H1 (cell line): ENCODE measurements around the gene MORN5. TPM values are rescaled to one million over a fixed set of nuclear protein-coding genes. Genes with fewer than 3 reads are reported as not detected.

ENCODE experiments used
- CBX8 ChIP-seq: fragments of 300-800, 300-1000 bp; sonication (generic); IDR thresholded peaks from 2 replicates; pipeline ENCODE4 v1.7.1; 2016; ENCODE audit warnings: low read depth, low read length, borderline replicate concordance
- CREB1 ChIP-seq: IDR thresholded peaks from 2 replicates; pipeline ENCODE4 v1.6.1; 2012; ENCODE audit warnings: inconsistent platforms
- CTBP2 ChIP-seq: IDR thresholded peaks from 2 replicates; pipeline ENCODE4 v1.7.0; 2011; ENCODE audit warnings: borderline replicate concordance, mild to moderate bottlenecking, moderate library complexity, mixed read lengths, low read length; ENCODE audit not compliant: insufficient read depth, insufficient read length
- FOSL1 ChIP-seq: IDR thresholded peaks from 2 replicates; pipeline ENCODE4 v1.6.1; 2011; ENCODE audit warnings: mild to moderate bottlenecking, low read depth, low read length, moderate library complexity; ENCODE audit not compliant: insufficient read depth
- SP1 ChIP-seq: IDR thresholded peaks from 2 replicates; pipeline ENCODE4 v1.6.1; 2011; ENCODE audit warnings: low read depth, low read length
- SP2 ChIP-seq: IDR thresholded peaks from 2 replicates; pipeline ENCODE4 v1.6.1; 2012; ENCODE audit warnings: mild to moderate bottlenecking, low read length, inconsistent platforms
- polyA plus RNA-seq, 7 experiments: library from polyadenylated mRNA; depleted of rRNA in 3 of 7; stranded (reverse) in 5 of 7; unstranded in 2 of 7; fragments of >200 nt in 5 of 7; fragments of 200-250 nt in 2 of 7; gene quantifications; 1 replicate in 5 of 7; 2 replicates in 1 of 7; 4 replicates in 1 of 7; pipeline versions ENCODE4 v1.2.1 to v1.2.3, GENCODE V29; 2011 to 2013; ENCODE audit warnings: missing spikeins in 2 of 7, mixed read lengths in 2 of 7
- total RNA-seq: library from RNA; stranded (reverse); fragmentation: NEBNext Ultra II Directional; extraction: Animal tissue kit (Norgen Biotek cat#: 25700); gene quantifications from 2 replicates; pipeline ENCODE4 v1.2.1, GENCODE V29; 2021
- TF ChIP-seq, protein P1 (sequence below): fragments of 300-600 bp; sonication (generic); IDR thresholded peaks from 2 replicates; pipeline ENCODE4 v1.7.1; 2012; ENCODE audit warnings: low read length, moderate library complexity, mild to moderate bottlenecking, inconsistent platforms; ENCODE audit not compliant: insufficient replicate concordance
- TF ChIP-seq, protein P2 (sequence below): IDR thresholded peaks from 2 replicates; pipeline ENCODE4 v1.6.1; 2012; ENCODE audit warnings: low read length, inconsistent platforms

The MORN5 gene
- total and polyA plus RNA-seq, 2 of the 8 experiments (the other 6 are each of a cell fraction or from before 2014, with no cell fraction given), result not detected

DNA sequence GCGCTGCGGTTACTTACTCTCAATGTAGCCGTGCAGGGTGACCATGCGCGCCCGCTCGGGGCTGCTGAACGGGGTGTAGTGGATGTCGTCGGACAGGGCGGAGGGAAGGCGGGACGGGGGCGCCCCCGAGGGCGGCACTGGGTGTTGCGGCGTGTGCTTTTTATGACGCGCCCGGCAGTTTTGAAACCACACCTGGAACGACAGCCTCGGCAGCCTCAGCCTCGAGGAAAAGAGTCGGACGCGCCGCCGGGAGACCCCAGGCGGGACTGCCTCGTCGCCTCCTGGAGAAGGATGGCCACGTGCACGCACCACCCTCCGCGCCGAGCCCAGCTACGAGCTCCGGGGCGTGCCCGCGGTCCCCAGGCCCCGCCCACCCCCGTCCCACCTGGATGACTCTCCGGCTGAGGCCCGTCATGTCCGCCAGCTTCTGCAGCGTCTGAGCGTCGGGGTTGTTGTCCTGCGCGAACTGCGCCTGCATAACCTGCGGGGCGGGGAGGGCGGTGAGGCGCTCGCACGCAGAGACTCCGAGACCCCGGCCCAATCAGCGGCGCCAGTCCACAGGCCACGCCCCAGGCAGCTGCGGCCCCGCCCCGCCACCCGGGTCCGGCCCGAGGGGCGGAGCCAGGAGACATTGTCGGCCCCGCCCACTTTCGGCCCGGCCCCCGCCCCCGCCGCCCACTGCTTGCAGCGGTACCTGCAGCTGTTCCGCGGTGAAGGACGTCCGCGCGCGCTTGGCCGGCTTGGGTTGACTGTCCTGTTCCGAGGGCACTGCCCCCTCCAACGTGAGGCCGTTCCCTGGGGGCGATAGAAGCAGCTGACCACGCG, 54.1 kb downstream of the MORN5 start (continued):
- TF ChIP-seq, protein P1, sequence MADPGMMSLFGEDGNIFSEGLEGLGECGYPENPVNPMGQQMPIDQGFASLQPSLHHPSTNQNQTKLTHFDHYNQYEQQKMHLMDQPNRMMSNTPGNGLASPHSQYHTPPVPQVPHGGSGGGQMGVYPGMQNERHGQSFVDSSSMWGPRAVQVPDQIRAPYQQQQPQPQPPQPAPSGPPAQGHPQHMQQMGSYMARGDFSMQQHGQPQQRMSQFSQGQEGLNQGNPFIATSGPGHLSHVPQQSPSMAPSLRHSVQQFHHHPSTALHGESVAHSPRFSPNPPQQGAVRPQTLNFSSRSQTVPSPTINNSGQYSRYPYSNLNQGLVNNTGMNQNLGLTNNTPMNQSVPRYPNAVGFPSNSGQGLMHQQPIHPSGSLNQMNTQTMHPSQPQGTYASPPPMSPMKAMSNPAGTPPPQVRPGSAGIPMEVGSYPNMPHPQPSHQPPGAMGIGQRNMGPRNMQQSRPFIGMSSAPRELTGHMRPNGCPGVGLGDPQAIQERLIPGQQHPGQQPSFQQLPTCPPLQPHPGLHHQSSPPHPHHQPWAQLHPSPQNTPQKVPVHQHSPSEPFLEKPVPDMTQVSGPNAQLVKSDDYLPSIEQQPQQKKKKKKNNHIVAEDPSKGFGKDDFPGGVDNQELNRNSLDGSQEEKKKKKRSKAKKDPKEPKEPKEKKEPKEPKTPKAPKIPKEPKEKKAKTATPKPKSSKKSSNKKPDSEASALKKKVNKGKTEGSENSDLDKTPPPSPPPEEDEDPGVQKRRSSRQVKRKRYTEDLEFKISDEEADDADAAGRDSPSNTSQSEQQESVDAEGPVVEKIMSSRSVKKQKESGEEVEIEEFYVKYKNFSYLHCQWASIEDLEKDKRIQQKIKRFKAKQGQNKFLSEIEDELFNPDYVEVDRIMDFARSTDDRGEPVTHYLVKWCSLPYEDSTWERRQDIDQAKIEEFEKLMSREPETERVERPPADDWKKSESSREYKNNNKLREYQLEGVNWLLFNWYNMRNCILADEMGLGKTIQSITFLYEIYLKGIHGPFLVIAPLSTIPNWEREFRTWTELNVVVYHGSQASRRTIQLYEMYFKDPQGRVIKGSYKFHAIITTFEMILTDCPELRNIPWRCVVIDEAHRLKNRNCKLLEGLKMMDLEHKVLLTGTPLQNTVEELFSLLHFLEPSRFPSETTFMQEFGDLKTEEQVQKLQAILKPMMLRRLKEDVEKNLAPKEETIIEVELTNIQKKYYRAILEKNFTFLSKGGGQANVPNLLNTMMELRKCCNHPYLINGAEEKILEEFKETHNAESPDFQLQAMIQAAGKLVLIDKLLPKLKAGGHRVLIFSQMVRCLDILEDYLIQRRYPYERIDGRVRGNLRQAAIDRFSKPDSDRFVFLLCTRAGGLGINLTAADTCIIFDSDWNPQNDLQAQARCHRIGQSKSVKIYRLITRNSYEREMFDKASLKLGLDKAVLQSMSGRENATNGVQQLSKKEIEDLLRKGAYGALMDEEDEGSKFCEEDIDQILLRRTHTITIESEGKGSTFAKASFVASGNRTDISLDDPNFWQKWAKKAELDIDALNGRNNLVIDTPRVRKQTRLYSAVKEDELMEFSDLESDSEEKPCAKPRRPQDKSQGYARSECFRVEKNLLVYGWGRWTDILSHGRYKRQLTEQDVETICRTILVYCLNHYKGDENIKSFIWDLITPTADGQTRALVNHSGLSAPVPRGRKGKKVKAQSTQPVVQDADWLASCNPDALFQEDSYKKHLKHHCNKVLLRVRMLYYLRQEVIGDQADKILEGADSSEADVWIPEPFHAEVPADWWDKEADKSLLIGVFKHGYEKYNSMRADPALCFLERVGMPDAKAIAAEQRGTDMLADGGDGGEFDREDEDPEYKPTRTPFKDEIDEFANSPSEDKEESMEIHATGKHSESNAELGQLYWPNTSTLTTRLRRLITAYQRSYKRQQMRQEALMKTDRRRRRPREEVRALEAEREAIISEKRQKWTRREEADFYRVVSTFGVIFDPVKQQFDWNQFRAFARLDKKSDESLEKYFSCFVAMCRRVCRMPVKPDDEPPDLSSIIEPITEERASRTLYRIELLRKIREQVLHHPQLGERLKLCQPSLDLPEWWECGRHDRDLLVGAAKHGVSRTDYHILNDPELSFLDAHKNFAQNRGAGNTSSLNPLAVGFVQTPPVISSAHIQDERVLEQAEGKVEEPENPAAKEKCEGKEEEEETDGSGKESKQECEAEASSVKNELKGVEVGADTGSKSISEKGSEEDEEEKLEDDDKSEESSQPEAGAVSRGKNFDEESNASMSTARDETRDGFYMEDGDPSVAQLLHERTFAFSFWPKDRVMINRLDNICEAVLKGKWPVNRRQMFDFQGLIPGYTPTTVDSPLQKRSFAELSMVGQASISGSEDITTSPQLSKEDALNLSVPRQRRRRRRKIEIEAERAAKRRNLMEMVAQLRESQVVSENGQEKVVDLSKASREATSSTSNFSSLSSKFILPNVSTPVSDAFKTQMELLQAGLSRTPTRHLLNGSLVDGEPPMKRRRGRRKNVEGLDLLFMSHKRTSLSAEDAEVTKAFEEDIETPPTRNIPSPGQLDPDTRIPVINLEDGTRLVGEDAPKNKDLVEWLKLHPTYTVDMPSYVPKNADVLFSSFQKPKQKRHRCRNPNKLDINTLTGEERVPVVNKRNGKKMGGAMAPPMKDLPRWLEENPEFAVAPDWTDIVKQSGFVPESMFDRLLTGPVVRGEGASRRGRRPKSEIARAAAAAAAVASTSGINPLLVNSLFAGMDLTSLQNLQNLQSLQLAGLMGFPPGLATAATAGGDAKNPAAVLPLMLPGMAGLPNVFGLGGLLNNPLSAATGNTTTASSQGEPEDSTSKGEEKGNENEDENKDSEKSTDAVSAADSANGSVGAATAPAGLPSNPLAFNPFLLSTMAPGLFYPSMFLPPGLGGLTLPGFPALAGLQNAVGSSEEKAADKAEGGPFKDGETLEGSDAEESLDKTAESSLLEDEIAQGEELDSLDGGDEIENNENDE, result no peak
- TF ChIP-seq CTBP2 (no peak), FOSL1 (no peak), CBX8 (no peak), SP2 (no peak), SP1 (no peak), CREB1 (peak; percentile 86)
- TF ChIP-seq, protein P2, sequence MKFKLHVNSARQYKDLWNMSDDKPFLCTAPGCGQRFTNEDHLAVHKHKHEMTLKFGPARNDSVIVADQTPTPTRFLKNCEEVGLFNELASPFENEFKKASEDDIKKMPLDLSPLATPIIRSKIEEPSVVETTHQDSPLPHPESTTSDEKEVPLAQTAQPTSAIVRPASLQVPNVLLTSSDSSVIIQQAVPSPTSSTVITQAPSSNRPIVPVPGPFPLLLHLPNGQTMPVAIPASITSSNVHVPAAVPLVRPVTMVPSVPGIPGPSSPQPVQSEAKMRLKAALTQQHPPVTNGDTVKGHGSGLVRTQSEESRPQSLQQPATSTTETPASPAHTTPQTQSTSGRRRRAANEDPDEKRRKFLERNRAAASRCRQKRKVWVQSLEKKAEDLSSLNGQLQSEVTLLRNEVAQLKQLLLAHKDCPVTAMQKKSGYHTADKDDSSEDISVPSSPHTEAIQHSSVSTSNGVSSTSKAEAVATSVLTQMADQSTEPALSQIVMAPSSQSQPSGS, result no peak
